Activated CD4-positive, alpha-beta T cell treated with anti-CD3 and anti-CD28 coated beads, Interleukin-2, amount 50 U/mL, for 16 hours (primary cell): ENCODE results near the gene SPATA13.

ENCODE experiments used
- DNase-seq: peaks from one replicate; pipeline ENCODE4 v3.0.0-alpha.2; 2020

SPATA13 gene

GRCh38 chr13:24261566-24261965 is 101.0 kb downstream of the SPATA13 start:
- DNase-seq, result no peak

DNA sequence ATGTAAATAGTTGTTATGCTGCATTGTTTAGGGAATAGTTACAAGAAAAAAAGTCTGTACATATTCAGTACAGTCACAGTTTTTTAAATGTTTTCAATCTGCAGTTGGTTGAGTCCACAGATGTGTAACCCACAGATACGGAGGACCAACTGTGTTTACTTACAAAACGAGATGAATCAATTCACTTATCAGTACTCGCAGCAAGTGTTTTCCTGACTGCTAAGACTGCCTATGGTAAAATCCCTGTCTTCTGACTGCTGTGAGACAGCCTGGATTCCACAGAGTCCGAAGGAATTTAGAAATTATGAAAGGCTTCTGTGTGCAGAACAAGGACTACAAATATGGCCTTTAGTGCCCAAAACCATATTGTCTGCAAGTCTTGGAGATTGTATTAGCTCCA is 103.1 kb downstream of the SPATA13 start:
- DNase-seq, result no peak

GRCh38 chr13:24264976-24265375 is 104.5 kb downstream of the SPATA13 start:
- peak; percentile 93 for DNase-seq

GRCh38 chr13:24265453-24265852 is 104.9 kb downstream of the SPATA13 start:
- DNase-seq, result no peak

GRCh38 chr13:24267274-24267673 is 106.8 kb downstream of the SPATA13 start:
- DNase-seq, result peak; percentile 71

- DNase-seq, result peak; percentile 46
These were observed 107.3 kb downstream of the SPATA13 start for GRCh38 chr13:24267801-24268200.

GRCh38 chr13:24269821-24270220 is 109.3 kb downstream of the SPATA13 start:
- DNase-seq, result no peak

DNA sequence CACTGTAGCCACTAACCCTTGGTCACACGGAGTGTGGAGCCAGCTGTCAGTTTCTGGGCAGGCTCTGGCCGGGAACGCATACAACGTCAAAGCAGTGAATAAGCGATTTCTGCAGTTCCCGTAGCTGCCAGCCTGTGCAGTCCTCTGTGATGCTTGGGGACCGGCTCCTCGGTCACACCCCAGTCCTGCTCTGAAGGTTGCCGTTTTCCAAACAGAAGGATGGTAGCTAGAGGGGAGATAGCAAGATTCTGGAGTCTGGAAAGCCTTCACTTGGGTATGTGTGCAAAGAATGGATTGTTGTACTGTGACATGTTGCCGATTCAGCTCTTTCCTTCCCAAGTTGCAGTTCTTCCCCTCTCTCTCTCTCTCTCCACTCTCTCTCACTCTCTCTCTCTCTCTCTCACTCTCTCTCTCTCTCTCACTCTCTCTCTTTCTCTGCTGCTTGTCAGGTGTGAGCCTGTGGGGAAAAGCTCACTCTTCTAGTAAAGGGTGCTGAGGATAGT is 110.2 kb downstream of the SPATA13 start:
- peak; percentile 68 for DNase-seq

DNA sequence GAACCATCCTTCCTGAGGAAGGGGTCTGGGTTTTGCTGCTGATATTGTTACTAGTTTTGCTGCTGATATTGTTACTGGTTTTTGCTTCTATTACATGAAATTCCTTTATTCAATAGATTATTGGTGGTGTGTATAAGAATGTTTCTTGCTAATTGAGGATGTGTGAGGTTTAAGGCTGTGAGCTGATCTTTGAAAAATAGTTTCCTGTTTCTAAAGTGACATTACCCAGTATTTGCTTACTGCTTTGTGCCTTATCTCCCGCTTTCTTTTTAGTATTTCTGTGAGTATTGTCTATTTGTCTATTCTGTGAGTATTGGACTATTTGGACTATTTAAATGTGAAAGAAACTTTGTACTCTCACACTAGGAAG is 110.7 kb downstream of the SPATA13 start:
- no peak for DNase-seq

GRCh38 chr13:24271601-24272451 is 111.3 kb downstream of the SPATA13 start:
- DNase-seq, result peak; percentile 88

- DNase-seq, result no peak
These were observed 112.1 kb downstream of the SPATA13 start for GRCh38 chr13:24272452-24273161.

DNA sequence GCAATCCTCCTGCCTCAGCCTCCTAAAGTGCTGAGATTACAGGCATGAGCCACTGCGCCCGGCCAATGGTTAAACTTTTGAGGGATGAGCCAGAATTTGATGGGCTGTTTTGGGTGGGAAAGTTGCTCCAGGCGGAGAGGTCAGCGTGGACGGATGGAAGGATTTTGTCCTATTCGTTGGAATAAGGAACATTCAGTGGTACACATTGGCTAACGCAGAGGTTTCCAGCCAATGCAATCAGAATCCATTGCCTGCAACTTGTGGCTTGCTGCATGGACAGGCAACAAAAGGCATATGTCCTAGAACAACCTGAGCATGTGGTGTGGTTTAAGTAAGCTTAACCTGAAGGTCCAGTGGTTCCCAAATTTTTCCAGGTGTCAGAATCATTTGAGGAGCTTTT is 113.4 kb downstream of the SPATA13 start:
- no peak for DNase-seq

DNA sequence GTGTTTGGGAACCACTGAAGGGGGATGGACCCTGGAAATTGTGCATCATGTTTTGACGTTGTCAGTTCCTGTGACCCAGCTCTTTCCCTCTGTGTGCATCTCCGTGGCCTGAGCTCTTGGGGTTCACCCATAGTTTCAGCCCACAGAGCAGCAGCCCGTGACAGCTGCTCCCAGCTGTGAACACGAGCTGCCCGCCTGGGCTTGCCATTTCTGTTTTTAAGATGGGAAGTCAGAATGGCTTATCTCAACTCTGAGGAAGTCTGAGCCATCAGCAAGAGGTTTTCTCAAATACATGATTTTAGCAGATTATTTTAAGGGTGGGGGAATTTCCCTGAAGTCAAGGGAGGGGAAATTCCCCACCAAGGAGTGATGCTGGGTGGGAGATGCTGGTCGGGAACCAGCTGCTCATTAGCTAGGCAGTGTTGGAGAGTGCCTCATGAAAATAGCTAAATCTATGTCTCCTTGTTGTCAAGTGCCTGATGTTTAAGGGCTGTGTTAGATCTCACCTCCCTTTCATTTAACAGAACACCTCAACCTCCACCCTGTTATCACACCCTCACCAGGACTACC is 114.0 kb downstream of the SPATA13 start:
- peak; percentile 71 for DNase-seq

DNA sequence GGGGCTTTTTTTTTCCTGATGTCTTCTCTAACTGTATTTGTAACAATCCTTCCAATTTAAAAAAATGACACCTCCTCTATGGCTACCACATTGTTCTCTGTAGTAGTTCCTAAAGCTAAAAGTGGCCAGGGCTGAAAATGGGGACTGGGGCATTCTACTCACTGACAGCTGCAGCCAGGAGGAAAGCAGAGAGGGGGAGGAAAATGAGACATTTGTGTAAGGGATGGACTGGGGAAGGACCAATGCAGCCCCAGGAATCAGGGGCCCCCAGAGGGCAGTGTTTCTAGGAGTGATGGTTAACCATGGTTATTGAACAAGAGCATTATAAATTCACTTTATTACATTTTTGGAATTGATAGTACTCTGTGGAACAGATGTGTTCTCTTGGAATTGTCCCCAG is 114.5 kb downstream of the SPATA13 start:
- no peak for DNase-seq

DNA sequence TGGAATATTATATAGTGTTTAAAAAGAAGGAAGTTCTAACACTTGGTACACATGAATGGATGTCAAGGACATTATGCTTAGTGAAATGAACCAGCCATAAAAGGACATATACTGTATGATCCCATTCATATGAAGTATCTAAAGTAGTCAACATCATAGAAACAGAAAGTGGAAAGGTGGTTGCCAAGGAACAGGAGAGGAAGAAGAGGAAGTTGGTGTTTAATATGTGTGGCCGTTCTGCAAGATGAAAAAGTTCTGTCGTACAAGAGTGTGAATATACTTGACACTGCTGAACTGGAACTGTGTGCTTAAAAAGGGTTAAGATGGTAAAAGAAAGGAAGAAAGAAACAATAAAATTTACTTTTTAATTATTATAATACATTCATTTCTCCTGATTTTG is 115.8 kb downstream of the SPATA13 start:
- peak; percentile 46 for DNase-seq

DNA sequence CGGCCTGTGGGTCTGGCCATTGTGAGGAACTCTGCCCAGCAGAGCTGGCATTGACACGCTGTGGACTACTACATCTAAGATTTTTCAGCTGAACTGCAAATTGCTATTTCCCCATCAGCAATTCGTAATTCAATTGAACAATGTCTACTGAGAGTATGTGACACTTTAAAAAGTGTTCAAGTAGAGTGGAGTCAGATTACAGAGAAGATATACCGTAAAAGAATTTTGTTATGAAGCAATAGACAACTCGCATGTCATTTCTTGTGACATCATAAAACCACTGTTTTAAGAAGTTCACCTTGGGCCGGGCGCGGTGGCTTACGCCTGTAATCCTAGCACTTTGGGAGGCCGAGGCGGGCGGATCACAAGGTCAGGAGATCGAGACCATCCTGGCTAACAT is 116.3 kb downstream of the SPATA13 start:
- no peak for DNase-seq

DNA sequence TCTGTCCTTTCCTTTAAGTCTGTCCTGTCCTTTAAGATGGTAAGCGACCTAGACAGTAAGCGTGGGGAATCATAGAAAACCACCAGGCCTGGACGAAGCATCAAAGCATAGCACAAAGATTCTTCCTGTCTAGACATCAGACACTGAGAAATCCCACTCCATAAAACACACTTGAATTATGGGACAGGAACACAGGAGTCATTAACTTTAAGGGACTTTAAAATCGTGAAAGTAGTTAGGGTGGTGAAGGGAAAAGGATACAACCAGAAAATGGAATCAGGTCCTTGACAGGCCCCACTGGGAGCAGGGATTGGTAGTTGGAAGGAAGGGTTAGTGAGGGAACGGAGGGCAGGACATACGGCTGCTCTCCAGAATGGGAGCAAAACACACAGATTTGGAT is 117.2 kb downstream of the SPATA13 start:
- DNase-seq, result no peak

GRCh38 chr13:24279327-24280110 is 119.0 kb downstream of the SPATA13 start:
- DNase-seq, result no peak

- DNase-seq, result no peak
These were observed 120.2 kb downstream of the SPATA13 start for GRCh38 chr13:24280720-24281119.

GRCh38 chr13:24281188-24282008 is 120.9 kb downstream of the SPATA13 start:
- DNase-seq, result no peak

- DNase-seq, result no peak
These were observed 121.7 kb downstream of the SPATA13 start for GRCh38 chr13:24282256-24282655.
